HepG2 (cell line): ENCODE measurements around the gene BCO2.

ENCODE experiments used
- TEAD3 ChIP-seq: optimal IDR thresholded peaks from 2 replicates; pipeline ENCODE3; 2016; ENCODE audit warnings: borderline replicate concordance
- TF ChIP-seq, protein P1 (sequence below): sonication (generic); formaldehyde crosslinking; IDR thresholded peaks from 2 replicates; pipeline ENCODE4 v1.5.0; 2020; ENCODE audit warnings: mild to moderate bottlenecking, missing genetic modification reagents, moderate library complexity
- TF ChIP-seq, protein P2 (sequence below): sonication (generic); formaldehyde crosslinking; IDR thresholded peaks from 2 replicates; pipeline ENCODE4 v1.5.0; 2020; ENCODE audit warnings: mild to moderate bottlenecking, missing genetic modification reagents

DNA sequence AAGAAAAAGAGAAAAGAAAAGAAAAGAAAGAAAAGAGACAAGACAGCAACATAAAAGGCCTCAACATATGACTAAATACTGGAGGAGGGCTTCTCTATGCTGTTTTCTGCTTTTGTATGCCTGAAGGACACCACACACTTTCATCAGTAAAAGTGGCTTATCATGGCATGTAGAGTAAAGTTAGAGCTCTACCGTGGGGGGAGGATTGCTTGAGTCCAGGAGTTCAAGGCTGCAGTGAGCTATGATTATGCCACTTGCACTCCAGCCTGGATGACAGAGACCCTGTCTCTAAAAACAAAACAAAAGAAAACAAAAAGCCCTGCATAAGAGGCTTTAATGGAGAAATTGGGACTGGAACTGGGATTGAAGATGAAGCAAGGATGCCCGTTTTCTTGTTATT is 56.6 kb downstream of the BCO2 start:
- TF ChIP-seq TEAD3 (CRISPR knock-in tag) = peak; percentile 47
- TF ChIP-seq, protein P1, sequence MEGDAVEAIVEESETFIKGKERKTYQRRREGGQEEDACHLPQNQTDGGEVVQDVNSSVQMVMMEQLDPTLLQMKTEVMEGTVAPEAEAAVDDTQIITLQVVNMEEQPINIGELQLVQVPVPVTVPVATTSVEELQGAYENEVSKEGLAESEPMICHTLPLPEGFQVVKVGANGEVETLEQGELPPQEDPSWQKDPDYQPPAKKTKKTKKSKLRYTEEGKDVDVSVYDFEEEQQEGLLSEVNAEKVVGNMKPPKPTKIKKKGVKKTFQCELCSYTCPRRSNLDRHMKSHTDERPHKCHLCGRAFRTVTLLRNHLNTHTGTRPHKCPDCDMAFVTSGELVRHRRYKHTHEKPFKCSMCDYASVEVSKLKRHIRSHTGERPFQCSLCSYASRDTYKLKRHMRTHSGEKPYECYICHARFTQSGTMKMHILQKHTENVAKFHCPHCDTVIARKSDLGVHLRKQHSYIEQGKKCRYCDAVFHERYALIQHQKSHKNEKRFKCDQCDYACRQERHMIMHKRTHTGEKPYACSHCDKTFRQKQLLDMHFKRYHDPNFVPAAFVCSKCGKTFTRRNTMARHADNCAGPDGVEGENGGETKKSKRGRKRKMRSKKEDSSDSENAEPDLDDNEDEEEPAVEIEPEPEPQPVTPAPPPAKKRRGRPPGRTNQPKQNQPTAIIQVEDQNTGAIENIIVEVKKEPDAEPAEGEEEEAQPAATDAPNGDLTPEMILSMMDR (CRISPR knock-in tag) = no peak
- TF ChIP-seq, protein P2, sequence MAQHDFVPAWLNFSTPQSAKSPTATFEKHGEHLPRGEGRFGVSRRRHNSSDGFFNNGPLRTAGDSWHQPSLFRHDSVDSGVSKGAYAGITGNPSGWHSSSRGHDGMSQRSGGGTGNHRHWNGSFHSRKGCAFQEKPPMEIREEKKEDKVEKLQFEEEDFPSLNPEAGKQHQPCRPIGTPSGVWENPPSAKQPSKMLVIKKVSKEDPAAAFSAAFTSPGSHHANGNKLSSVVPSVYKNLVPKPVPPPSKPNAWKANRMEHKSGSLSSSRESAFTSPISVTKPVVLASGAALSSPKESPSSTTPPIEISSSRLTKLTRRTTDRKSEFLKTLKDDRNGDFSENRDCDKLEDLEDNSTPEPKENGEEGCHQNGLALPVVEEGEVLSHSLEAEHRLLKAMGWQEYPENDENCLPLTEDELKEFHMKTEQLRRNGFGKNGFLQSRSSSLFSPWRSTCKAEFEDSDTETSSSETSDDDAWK (CRISPR knock-in tag) = no peak
